Natural killer cell (primary cell): ENCODE results near the gene ZNF618. TPM values are rescaled to one million over a fixed set of nuclear protein-coding genes. Genes with fewer than 3 reads are reported as not detected.

Source experiments
- ATAC-seq, 3 donors: fragments of 150-1000 bp in 2 of 3; fragments of 200-7000 bp in 1 of 3; cut with Tn5 transposase; 1 replicate in 1 of 3; 2 replicates in 2 of 3; pipeline ENCODE4 v1.10.0; 2021; ENCODE audit warnings: mild to moderate bottlenecking in 2 of 3, moderate library complexity in 2 of 3
- DNase-seq, 2 donors: peaks; one replicate each; pipeline versions ENCODE4 v3.0.0 to v3.0.0-alpha.2; 2013 to 2021; ENCODE audit warnings: mixed read lengths in 1 of 2
- H3K27ac ChIP-seq: one replicate; pipeline ENCODE4 v1.5.1; 2013; ENCODE audit warnings: mild to moderate bottlenecking, low read length
- H3K27me3 ChIP-seq: one replicate; pipeline ENCODE4 v1.6.1; 2013; ENCODE audit warnings: low read length; ENCODE audit not compliant: control insufficient read depth, insufficient read depth
- H3K36me3 ChIP-seq: one replicate; pipeline ENCODE4 v1.6.1; 2013; ENCODE audit warnings: low read length; ENCODE audit not compliant: control insufficient read depth, insufficient read depth
- H3K4me1 ChIP-seq: one replicate; pipeline ENCODE4 v1.6.1; 2013; ENCODE audit warnings: low read length; ENCODE audit not compliant: control insufficient read depth, insufficient read depth
- H3K4me3 ChIP-seq: one replicate; pipeline ENCODE4 v1.5.1; 2013; ENCODE audit warnings: low read length
- H3K9me3 ChIP-seq: one replicate; pipeline ENCODE4 v1.6.1; 2013; ENCODE audit warnings: low read length; ENCODE audit not compliant: control insufficient read depth, insufficient read depth
- H3K27ac Mint-ChIP-seq, 2 donors: one replicate each; pipeline ENCODE4 v1.8.0; 2022; ENCODE audit warnings: mild to moderate bottlenecking in 2 of 2, mixed read lengths in 2 of 2, moderate library complexity in 1 of 2
- H3K27me3 Mint-ChIP-seq, 2 donors: one replicate each; pipeline ENCODE4 v1.8.0; 2022; ENCODE audit warnings: low read depth in 2 of 2, mixed read lengths in 2 of 2
- H3K36me3 Mint-ChIP-seq: one replicate; pipeline ENCODE4 v1.8.0; 2022; ENCODE audit warnings: mixed read lengths
- H3K4me1 Mint-ChIP-seq, 2 donors: one replicate each; pipeline ENCODE4 v1.8.0; 2022; ENCODE audit warnings: mixed read lengths in 2 of 2
- H3K4me3 Mint-ChIP-seq: one replicate; pipeline ENCODE4 v1.8.0; 2022; ENCODE audit warnings: mild to moderate bottlenecking, moderate library complexity, mixed read lengths
- H3K9me3 Mint-ChIP-seq, 2 donors: one replicate each; pipeline ENCODE4 v1.8.0; 2022; ENCODE audit warnings: mixed read lengths in 2 of 2
- WGBS: methylation state at CpG from one replicate; pipeline ENCODE4 v1.1.7; 2013; ENCODE audit warnings: missing lambda C conversion rate; ENCODE audit not compliant: insufficient coverage; 5-methylcytosine and 5-hydroxymethylcytosine counted together
- intact Hi-C: fragments of 100-400 bp; cut with micrococcal nuclease; formaldehyde crosslinking; loops from one replicate; pipeline ENCODE4 v1.14.2; 2022
- total RNA-seq, 4 donors: library from RNA; stranded (reverse); fragments of 120-200 nt in 1 of 4; gene quantifications; one replicate each; pipeline versions ENCODE4 v1.2.3 to v1.2.4, GENCODE V29; 2013 to 2022
- TF ChIP-seq, protein P1 (sequence below): fragments of 200-600 bp; IDR thresholded peaks from one replicate; pipeline ENCODE4 v1.8.0; 2022; ENCODE audit warnings: antibody characterized with exemption

Gene ZNF618
- total RNA-seq, 3 donors from 2014 or later (not counting 1 experiment from before 2014, with no cell fraction given): 9.2 to 10.7 (median 10.0) TPM

DNA sequence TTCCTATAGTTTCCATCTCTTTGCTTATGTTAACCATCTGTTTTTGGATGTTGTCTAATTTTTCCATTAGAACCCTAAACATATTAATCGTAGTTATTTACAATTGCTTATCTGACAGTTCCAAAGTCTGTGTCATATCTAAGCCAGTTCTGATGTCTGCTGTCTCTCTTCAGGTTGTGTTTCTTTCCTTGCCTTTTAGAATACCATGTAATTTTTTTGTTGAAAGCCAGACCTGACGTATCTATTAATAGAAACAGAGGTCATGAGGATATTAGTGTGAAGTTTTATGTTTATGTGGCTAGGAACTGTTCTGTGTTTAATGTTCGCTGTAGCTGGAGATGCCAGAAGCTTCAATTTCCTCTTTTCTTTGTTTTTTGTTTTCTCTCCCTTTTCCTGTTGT is 52.2 kb downstream of the ZNF618 start:
- Mint-ChIP-seq H3K36me3 (peaks cover 10% of the 10 kb centered on the region), H3K27ac (no peak overlapping the region), H3K9me3 (peaks cover under 1 to 9% of the 10 kb centered on the region in 2 donors), H3K4me3 (no peak overlapping the region), H3K27me3 (no peaks in the 10 kb centered on the region), H3K4me1 (peaks cover 0 to 9% of the 10 kb centered on the region in 2 donors)
- H3K27me3 ChIP-seq: no peaks in the 10 kb centered on the region
- DNase-seq (no peak), ATAC-seq (no peak)
- 81% methylated on average over 2 of the region's 3 CpGs for WGBS
- H3K9me3 ChIP-seq: no peaks in the 10 kb centered on the region
- no peak overlapping the region for H3K27ac ChIP-seq
- no peak overlapping the region for H3K4me3 ChIP-seq
- H3K4me1 ChIP-seq: no peaks in the 10 kb centered on the region
- no peaks in the 10 kb centered on the region for H3K36me3 ChIP-seq
- TF ChIP-seq, protein P1, sequence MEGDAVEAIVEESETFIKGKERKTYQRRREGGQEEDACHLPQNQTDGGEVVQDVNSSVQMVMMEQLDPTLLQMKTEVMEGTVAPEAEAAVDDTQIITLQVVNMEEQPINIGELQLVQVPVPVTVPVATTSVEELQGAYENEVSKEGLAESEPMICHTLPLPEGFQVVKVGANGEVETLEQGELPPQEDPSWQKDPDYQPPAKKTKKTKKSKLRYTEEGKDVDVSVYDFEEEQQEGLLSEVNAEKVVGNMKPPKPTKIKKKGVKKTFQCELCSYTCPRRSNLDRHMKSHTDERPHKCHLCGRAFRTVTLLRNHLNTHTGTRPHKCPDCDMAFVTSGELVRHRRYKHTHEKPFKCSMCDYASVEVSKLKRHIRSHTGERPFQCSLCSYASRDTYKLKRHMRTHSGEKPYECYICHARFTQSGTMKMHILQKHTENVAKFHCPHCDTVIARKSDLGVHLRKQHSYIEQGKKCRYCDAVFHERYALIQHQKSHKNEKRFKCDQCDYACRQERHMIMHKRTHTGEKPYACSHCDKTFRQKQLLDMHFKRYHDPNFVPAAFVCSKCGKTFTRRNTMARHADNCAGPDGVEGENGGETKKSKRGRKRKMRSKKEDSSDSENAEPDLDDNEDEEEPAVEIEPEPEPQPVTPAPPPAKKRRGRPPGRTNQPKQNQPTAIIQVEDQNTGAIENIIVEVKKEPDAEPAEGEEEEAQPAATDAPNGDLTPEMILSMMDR: no peak
- intact Hi-C loops: no loop called here

DNA sequence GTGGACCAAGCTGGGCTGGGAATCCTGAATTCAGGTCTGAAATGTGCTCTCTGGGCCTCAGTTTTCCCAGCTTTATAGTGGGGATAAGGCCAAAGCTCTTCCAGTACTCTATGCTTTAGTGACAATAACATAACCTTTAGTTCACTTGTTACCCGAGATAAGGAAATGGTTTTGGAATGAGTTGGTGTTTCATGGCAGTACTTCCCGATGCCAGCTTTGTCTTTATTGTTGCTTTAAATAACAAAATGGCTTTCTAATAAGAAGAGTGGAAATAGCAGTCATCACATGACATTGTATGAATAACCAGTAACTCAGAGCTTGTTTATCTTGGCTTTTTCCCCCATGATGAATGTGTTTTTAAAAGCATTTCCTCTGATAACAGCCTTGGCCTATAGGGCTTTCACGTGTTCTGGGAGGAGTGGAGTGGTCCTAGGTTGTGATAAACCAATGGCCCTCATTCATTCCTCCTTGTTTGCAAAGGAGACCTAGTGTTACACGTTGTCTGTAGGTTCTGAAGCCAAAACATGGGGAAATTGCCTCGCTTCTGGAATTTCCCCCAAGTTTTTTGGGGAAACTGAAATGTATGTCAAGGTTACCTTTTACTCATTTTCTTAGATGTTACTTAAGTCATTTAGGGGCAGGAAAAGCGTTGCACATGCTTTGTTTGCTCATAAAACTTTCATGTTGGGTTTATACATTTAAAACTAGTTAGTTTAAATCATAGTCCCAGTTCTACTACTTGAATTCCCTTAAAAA is 53.7 kb downstream of the ZNF618 start:
- Histone ChIP-seq H3K27me3 (no peaks in the 10 kb centered on the region), H3K9me3 (no peaks in the 10 kb centered on the region), H3K36me3 (no peaks in the 10 kb centered on the region), H3K4me3 (no peak overlapping the region), H3K27ac (no peak overlapping the region), H3K4me1 (no peaks in the 10 kb centered on the region)
- Mint-ChIP-seq H3K36me3 (peaks cover 7% of the 10 kb centered on the region), H3K27me3 (no peaks in the 10 kb centered on the region), H3K27ac (no peak overlapping the region), H3K9me3 (peaks cover 0 to 8% of the 10 kb centered on the region in 2 donors), H3K4me3 (no peak overlapping the region), H3K4me1 (peaks cover 0 to 9% of the 10 kb centered on the region in 2 donors)
- intact Hi-C loops: no loop called here
- ATAC-seq (no peak), DNase-seq (no peak)
- TF ChIP-seq, protein P1: no peak
- 93% methylated on average over 5 of the region's 6 CpGs for WGBS

GRCh38 chr9:113930390-113930783 is 54.3 kb downstream of the ZNF618 start:
- Mint-ChIP-seq H3K36me3 (peaks cover 7% of the 10 kb centered on the region), H3K4me3 (no peak overlapping the region), H3K27ac (no peak overlapping the region), H3K9me3 (peaks cover 0 to 8% of the 10 kb centered on the region in 2 donors), H3K27me3 (no peaks in the 10 kb centered on the region), H3K4me1 (peaks cover 0 to 9% of the 10 kb centered on the region in 2 donors)
- no peaks in the 10 kb centered on the region for H3K4me1 ChIP-seq
- H3K27me3 ChIP-seq: no peaks in the 10 kb centered on the region
- H3K27ac ChIP-seq: no peak overlapping the region
- no peaks in the 10 kb centered on the region for H3K36me3 ChIP-seq
- DNase-seq (no peak), ATAC-seq (no peak)
- WGBS: 90% methylated on average over 5 of the region's 5 CpGs
- intact Hi-C loops: no loop called here
- H3K4me3 ChIP-seq: no peak overlapping the region
- H3K9me3 ChIP-seq: no peaks in the 10 kb centered on the region
- TF ChIP-seq, protein P1: no peak

GRCh38 chr9:113931140-113931539 is 55.0 kb downstream of the ZNF618 start:
- H3K27ac ChIP-seq: no peak overlapping the region
- WGBS: 95% methylated on average over 5 of the region's 5 CpGs
- H3K27me3 ChIP-seq: no peaks in the 10 kb centered on the region
- no peaks in the 10 kb centered on the region for H3K27me3 Mint-ChIP-seq
- H3K9me3 Mint-ChIP-seq: peaks cover 0 to 6% of the 10 kb centered on the region in 2 donors
- no peak for DNase-seq
- no peak for ATAC-seq
- no peak overlapping the region for H3K4me3 Mint-ChIP-seq
- intact Hi-C loops: no loop called here
- H3K4me1 ChIP-seq: no peaks in the 10 kb centered on the region
- H3K4me3 ChIP-seq: no peak overlapping the region
- peaks cover 7% of the 10 kb centered on the region for H3K36me3 Mint-ChIP-seq
- H3K4me1 Mint-ChIP-seq: peaks cover 0 to 9% of the 10 kb centered on the region in 2 donors
- TF ChIP-seq, protein P1: no peak
- H3K27ac Mint-ChIP-seq: no peak overlapping the region
- no peaks in the 10 kb centered on the region for H3K36me3 ChIP-seq
- no peaks in the 10 kb centered on the region for H3K9me3 ChIP-seq
